HEK293T (cell line): ENCODE measurements around the gene CENPVL3.
"Not testable (repeated sequence)": the region's sequence is repeated elsewhere in the genome, so short reads cannot be mapped to it uniquely, and the experiment has no call there.

Source experiments
- ARNT ChIP-seq: fragments of 450-650 bp; IDR thresholded peaks from 2 replicates; pipeline ENCODE4 v1.6.1; 2017; ENCODE audit warnings: mild to moderate bottlenecking
- BHLHE40 ChIP-seq: fragments of 450-650 bp; IDR thresholded peaks from 2 replicates; pipeline ENCODE4 v1.6.1; 2016; ENCODE audit warnings: mild to moderate bottlenecking, moderate library complexity, borderline replicate concordance
- ELF4 ChIP-seq: fragments of 450-650 bp; IDR thresholded peaks from 2 replicates; pipeline ENCODE4 v1.6.1; 2017; ENCODE audit warnings: antibody characterized with exemption
- FOXK2 ChIP-seq: fragments of 450-650 bp; IDR thresholded peaks from 2 replicates; pipeline ENCODE4 v1.6.1; 2016; ENCODE audit warnings: mild to moderate bottlenecking
- FOXM1 ChIP-seq: fragments of 450-650 bp; IDR thresholded peaks from 2 replicates; pipeline ENCODE4 v1.6.1; 2017; ENCODE audit warnings: mild to moderate bottlenecking, borderline replicate concordance
- HDGF ChIP-seq: fragments of 450-650 bp; IDR thresholded peaks from 2 replicates; pipeline ENCODE4 v1.6.1; 2017; ENCODE audit warnings: antibody characterized with exemption, borderline replicate concordance
- L3MBTL2 ChIP-seq: fragments of 450-650 bp; conservative IDR thresholded peaks from 2 replicates; pipeline ENCODE4 v1.6.1; 2016; ENCODE audit warnings: mild to moderate bottlenecking
- LEF1 ChIP-seq: fragments of 450-650 bp; IDR thresholded peaks from 2 replicates; pipeline ENCODE4 v1.6.1; 2017; ENCODE audit warnings: mild to moderate bottlenecking, borderline replicate concordance
- SUZ12 ChIP-seq: fragments of 450-650 bp; IDR thresholded peaks from 2 replicates; pipeline ENCODE4 v1.6.1; 2016; ENCODE audit warnings: mild to moderate bottlenecking
- TARDBP ChIP-seq: fragments of 450-650 bp; IDR thresholded peaks from 2 replicates; pipeline ENCODE4 v1.6.1; 2016
- ZNF384 ChIP-seq: fragments of 450-650 bp; IDR thresholded peaks from 2 replicates; pipeline ENCODE4 v1.6.1; 2016

DNA sequence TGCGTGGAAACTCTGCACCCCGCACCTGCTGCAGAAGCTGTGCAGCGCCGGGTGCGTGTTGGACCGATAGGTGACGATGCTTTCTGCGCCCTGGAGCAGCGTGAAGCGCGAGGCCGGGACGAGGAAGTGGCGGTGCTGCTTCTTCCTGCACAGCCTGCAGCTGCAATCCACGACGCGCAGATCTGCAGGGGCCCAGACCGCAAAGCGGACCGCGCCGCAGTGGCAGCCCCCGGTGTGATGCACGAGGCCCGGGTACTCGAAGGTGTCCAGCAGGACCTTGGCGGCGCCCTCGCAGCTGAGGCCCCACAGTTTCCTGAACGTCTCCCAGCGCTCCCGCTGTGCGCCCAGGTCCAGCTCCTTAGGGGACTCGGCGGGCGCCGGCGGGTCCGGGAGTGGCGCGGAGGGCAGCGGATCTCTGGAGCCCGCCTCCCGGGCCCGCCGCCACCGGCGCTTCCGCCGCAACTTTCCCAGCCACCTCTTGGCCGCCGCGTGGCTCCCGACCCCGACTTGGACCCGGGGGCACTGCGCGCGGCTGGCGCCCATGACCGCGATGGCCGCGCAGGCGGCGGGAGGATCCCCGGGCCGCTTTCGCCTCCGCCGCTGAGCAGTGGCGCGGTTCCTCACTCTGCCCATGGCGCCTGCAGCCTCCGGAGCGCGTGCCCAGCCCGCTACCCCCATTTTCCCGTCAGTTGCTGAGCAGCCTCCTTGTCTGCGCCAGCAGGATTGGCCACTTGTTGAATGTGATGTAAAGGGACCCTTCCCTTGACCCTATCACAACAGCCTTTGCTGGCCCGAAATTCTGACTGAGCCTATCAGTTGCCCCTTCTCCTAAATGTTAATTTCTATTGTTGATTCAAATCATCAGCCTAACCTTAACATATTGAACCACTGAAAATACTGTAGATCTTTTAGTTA lies at the start of gene CENPVL3:
- TF ChIP-seq TARDBP, ARNT, FOXK2, FOXM1, ELF4, L3MBTL2, BHLHE40, HDGF, SUZ12, LEF1, ZNF384: not testable (repeated sequence)
